ENCODE results near the gene TTLL9.

GRCh38 chr20:31909253-31910070 is 39.0 kb downstream of the TTLL9 start:
- TF ChIP-seq CTCF (IDR thresholded peaks at IDR 0.05) (no peak), POLR2AphosphoS5 (IDR thresholded peaks at IDR 0.05) (no peak), POLR2A (IDR thresholded peaks at IDR 0.05) (no peak)

Data from suprapubic skin (tissue), 4 donors.